Neural crest cell (in vitro differentiated cells): ENCODE results near the gene FXYD7. TPM values are rescaled to one million over a fixed set of nuclear protein-coding genes. Genes with fewer than 3 reads are reported as not detected.

ENCODE experiments used
- DNase-seq: peaks from one replicate; pipeline ENCODE4 v3.0.0; 2021; ENCODE audit warnings: low read depth, mixed read lengths, low spot score
- H3K27ac Mint-ChIP-seq: one replicate; pipeline ENCODE4 v1.8.0; 2021; ENCODE audit warnings: mild to moderate bottlenecking, mixed read lengths; ENCODE audit not compliant: unreplicated experiment
- H3K27me3 Mint-ChIP-seq: 2 replicates; pipeline ENCODE4 v1.8.0; 2021; ENCODE audit warnings: low read depth, mild to moderate bottlenecking, mixed read lengths
- H3K36me3 Mint-ChIP-seq: 2 replicates; pipeline ENCODE4 v1.8.0; 2021; ENCODE audit warnings: low read depth, mild to moderate bottlenecking, mixed read lengths
- H3K4me1 Mint-ChIP-seq: 2 replicates; pipeline ENCODE4 v1.8.0; 2021; ENCODE audit warnings: mixed read lengths
- H3K4me3 Mint-ChIP-seq: one replicate; pipeline ENCODE4 v1.8.0; 2021; ENCODE audit warnings: mild to moderate bottlenecking, mixed read lengths
- H3K9me3 Mint-ChIP-seq: 2 replicates; pipeline ENCODE4 v1.8.0; 2021; ENCODE audit warnings: mixed read lengths
- total RNA-seq: library from RNA; stranded (reverse); gene quantifications from 2 replicates; pipeline ENCODE4 v1.2.1, GENCODE V29; 2021
- TF ChIP-seq, protein P1 (sequence below): fragments of 200-600 bp; sonication (generic); conservative IDR thresholded peaks from 2 replicates; pipeline ENCODE4 v1.5.0; 2021; ENCODE audit warnings: antibody characterized with exemption, mild to moderate bottlenecking

Gene FXYD7
- total RNA-seq, 1 donor from 2014 or later, result 1.4 TPM

DNA sequence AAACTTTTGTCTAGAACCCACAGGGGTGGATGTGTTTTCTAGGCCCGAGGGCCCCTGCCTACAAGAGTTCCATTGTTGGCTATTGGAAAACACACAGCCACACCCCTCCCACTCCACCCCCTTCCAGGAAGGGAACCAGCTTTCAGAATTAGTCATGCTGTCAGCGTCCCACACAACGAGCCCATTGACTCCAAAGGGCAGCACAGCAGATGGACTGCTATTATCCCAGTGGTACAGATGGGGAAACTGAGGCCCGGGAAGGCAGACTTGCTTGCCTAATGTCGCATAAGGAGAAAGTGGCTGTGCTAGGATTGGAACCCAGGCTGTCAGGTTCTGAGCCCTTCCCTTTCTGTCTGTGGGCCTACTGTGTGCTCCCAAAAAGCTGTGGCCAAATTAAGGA lies 35.5 kb upstream of the FXYD7 start:
- peak overlapping the region; percentile 39 for H3K27ac Mint-ChIP-seq
- H3K4me3 Mint-ChIP-seq, result peak overlapping the region; percentile 16
- H3K4me1 Mint-ChIP-seq, result peaks cover 36% of the 10 kb centered on the region
- H3K27me3 Mint-ChIP-seq, result no peaks in the 10 kb centered on the region
- TF ChIP-seq, protein P1, sequence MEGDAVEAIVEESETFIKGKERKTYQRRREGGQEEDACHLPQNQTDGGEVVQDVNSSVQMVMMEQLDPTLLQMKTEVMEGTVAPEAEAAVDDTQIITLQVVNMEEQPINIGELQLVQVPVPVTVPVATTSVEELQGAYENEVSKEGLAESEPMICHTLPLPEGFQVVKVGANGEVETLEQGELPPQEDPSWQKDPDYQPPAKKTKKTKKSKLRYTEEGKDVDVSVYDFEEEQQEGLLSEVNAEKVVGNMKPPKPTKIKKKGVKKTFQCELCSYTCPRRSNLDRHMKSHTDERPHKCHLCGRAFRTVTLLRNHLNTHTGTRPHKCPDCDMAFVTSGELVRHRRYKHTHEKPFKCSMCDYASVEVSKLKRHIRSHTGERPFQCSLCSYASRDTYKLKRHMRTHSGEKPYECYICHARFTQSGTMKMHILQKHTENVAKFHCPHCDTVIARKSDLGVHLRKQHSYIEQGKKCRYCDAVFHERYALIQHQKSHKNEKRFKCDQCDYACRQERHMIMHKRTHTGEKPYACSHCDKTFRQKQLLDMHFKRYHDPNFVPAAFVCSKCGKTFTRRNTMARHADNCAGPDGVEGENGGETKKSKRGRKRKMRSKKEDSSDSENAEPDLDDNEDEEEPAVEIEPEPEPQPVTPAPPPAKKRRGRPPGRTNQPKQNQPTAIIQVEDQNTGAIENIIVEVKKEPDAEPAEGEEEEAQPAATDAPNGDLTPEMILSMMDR, result no peak
- peaks cover 4% of the 10 kb centered on the region for H3K9me3 Mint-ChIP-seq
- DNase-seq, result peak; percentile 41
- no peaks in the 10 kb centered on the region for H3K36me3 Mint-ChIP-seq

DNA sequence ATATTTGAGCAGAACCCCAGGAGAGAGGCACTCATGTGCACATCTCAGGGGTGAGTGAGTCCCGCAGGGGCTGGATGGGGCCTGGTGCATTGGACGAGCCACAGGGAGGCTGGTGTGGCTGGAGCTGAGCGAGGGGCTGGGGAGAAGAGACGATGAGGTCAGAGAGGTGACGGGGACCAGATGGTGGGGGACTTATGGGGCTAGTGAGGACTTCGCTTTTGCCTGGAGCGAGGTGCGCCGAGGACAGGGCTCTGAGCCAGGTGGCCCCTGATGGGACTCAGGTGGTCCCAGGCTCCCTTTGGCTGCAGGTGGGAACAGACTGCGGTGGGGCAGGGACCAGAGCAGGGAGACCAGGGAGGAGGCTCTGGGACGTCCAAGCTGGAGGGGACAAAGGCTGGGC lies 34.3 kb upstream of the FXYD7 start:
- H3K27me3 Mint-ChIP-seq, result no peaks in the 10 kb centered on the region
- H3K9me3 Mint-ChIP-seq, result peaks cover 4% of the 10 kb centered on the region
- no peaks in the 10 kb centered on the region for H3K36me3 Mint-ChIP-seq
- DNase-seq, result no peak
- H3K4me1 Mint-ChIP-seq, result peaks cover 34% of the 10 kb centered on the region
- no peak overlapping the region for H3K4me3 Mint-ChIP-seq
- TF ChIP-seq, protein P1, result no peak
- H3K27ac Mint-ChIP-seq, result peak overlapping the region; percentile 91

DNA sequence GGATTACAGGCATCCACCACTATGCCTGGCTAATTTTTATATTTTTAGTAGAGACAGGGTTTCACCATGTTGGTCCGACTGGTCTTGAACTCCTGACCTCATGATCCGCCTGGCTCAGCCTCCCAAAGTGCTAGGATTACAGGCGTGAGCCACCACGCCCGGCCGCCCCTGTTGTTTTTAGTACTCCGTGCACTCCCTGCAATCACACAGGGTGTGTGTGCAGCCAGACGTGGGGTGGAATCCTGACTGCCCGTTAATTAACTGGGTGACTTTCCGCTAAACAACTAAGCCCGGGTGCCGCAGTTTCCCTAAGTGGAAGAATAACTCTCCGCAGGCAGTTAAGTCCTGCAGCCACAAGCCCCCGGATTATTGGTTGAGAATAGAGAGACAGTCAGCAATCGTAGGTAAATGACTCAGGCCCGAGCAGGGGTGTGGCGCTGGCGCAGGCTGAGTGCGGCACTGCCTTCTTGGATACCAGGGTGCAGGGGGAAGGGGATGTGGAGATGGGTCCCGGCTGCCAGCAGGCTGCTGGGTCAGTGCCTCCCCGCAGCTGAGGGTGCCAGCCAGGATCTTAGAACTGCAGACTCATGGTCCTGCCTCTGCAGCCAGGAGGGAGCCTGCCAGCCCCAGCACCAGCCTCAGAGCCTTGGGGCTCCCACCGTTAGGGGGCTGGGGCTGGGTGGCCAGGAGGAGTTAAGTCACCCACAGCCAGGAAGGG lies 33.5 kb upstream of the FXYD7 start:
- TF ChIP-seq, protein P1, result no peak
- Mint-ChIP-seq H3K4me1 (peaks cover 41% of the 10 kb centered on the region), H3K9me3 (peaks cover 4% of the 10 kb centered on the region), H3K4me3 (no peak overlapping the region), H3K27ac (no peak overlapping the region), H3K36me3 (no peaks in the 10 kb centered on the region), H3K27me3 (no peaks in the 10 kb centered on the region)
- no peak for DNase-seq

DNA sequence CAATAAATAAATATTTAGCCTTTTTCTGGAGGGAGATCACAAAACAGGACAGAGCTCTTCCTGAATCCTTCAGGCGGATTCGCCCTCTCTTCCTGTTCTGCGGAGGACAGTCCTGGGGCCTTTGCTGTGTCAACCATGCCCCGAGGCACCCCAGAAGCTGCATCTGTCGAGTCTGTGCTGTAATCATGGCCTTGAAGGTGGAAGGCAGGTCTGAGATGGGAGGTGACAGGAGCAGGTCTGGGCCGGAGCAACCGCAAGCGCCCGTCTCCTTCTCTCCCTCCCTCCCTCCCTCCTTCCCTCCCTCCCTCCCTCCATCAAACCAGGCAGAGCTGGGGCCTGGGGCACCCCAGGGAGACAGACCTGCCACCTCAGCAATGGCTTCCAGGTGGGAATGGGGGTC lies 32.1 kb upstream of the FXYD7 start:
- no peak for DNase-seq
- H3K4me1 Mint-ChIP-seq, result peaks cover 53% of the 10 kb centered on the region
- peaks cover 4% of the 10 kb centered on the region for H3K9me3 Mint-ChIP-seq
- H3K27me3 Mint-ChIP-seq, result no peaks in the 10 kb centered on the region
- no peak overlapping the region for H3K4me3 Mint-ChIP-seq
- H3K36me3 Mint-ChIP-seq, result no peaks in the 10 kb centered on the region
- TF ChIP-seq, protein P1, result no peak
- no peak overlapping the region for H3K27ac Mint-ChIP-seq

DNA sequence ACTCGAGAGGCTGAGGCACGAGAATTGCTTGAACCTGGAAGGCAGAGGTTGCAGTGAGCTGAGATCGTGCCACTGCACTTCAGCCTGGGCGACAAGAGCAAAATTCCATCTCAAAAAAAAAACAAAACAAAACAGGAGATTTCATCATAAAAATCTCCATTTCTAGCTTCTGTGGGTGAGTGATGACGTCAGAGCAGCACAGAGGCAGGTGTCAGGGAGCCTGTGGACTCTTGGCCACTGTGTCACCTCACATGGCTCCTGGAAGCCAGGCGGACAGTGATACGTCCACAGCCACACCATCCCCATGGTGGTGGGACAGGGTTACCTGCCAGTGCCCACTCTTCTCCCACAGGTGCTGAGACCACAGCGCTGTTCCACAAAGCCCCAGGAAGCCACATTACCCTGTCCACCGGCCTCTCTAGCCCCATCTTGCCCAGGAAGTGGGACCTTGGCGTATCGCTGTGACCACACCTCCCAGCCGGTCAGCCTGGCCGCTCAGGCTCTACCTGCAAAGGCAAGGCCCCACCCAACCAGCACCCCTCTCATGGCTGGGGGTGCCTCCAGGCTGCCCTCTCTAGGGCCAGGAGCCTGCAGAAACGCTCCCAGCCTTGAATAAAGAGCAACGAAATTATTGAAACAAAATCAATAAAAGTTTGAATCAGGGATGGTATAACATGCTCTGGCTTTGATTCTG lies 29.9 kb upstream of the FXYD7 start:
- Mint-ChIP-seq H3K4me1 (peaks cover 56% of the 10 kb centered on the region), H3K27ac (no peak overlapping the region), H3K4me3 (no peak overlapping the region), H3K27me3 (peaks cover 3% of the 10 kb centered on the region), H3K36me3 (no peaks in the 10 kb centered on the region), H3K9me3 (no peaks in the 10 kb centered on the region)
- TF ChIP-seq, protein P1, result no peak
- DNase-seq, result no peak
